H1 (cell line): ENCODE measurements around the gene SARS2. TPM values are rescaled to one million over a fixed set of nuclear protein-coding genes. Genes with fewer than 3 reads are reported as not detected.
A peak's percentile ranks its signal among the peaks of the same experiment; 100 is the strongest.

Experiments
- CTCF ChIA-PET: fragments of 300-600 bp; sonication (Branson Sonifier 250); formaldehyde crosslinking; loops from one replicate; lab custom pipeline; 2021; ENCODE audit not compliant: partially characterized antibody; lab: Charles Lee
- POLR2A ChIA-PET: fragments of 300-600 bp; sonication (Branson Sonifier 250); formaldehyde crosslinking; loops from one replicate; lab custom pipeline; 2021; ENCODE audit warnings: inconsistent platforms; ENCODE audit not compliant: partially characterized antibody; lab: Charles Lee
- DNase-seq, 2 experiments: peaks; one replicate each; pipeline versions ENCODE4 v3.0.0 to v3.0.0-alpha.2; 2010 to 2022; ENCODE audit warnings: low spot score in 2 of 2, low read depth in 1 of 2, mixed read lengths in 1 of 2
- FAIRE-seq: peaks from 2 replicates; lab custom pipeline; 2011; peaks lifted over from hg19 to GRCh38; lab: Jason Lieb, UNC
- H2AFZ ChIP-seq: 2 replicates; pipeline ENCODE4 v1.8.1; 2012; ENCODE audit warnings: low read length, inconsistent platforms
- H2AK5ac ChIP-seq: 2 replicates; pipeline ENCODE4 v1.6.1; 2013; ENCODE audit warnings: low read depth, low read length
- H2BK120ac ChIP-seq: replicated peaks from 2 replicates; pipeline ENCODE3; 2013; ENCODE audit warnings: low read depth, low read length, inconsistent platforms
- H2BK12ac ChIP-seq: 2 replicates; pipeline ENCODE4 v1.6.1; 2013; ENCODE audit warnings: low read depth, low read length
- H2BK15ac ChIP-seq: 2 replicates; pipeline ENCODE4 v1.6.1; 2013; ENCODE audit warnings: low read length
- H2BK20ac ChIP-seq: 2 replicates; pipeline ENCODE4 v1.6.1; 2013; ENCODE audit warnings: low read length
- H2BK5ac ChIP-seq: 2 replicates; pipeline ENCODE4 v1.6.1; 2013; ENCODE audit warnings: low read depth, low read length
- H3K14ac ChIP-seq: 2 replicates; pipeline ENCODE4 v1.6.1; 2013; ENCODE audit warnings: inconsistent platforms; ENCODE audit not compliant: insufficient read length
- H3K18ac ChIP-seq: 2 replicates; pipeline ENCODE4 v1.6.1; 2013; ENCODE audit warnings: low read length; ENCODE audit errors: extremely low read depth
- H3K23ac ChIP-seq: 2 replicates; pipeline ENCODE4 v1.6.1; 2013; ENCODE audit warnings: inconsistent platforms; ENCODE audit not compliant: insufficient read length
- H3K23me2 ChIP-seq: 2 replicates; pipeline ENCODE4 v1.6.1; 2013; ENCODE audit warnings: low read depth, low read length
- H3K27ac ChIP-seq: 2 replicates; pipeline ENCODE4 v1.6.1; 2011; ENCODE audit warnings: low read depth, low read length, inconsistent platforms
- H3K27me3 ChIP-seq, 4 experiments: replicated peaks in 1 of 4; 1 replicate in 1 of 4; 2 replicates in 3 of 4; pipeline versions ENCODE4 v1.6.1 to v1.8.1; 2011 to 2013; ENCODE audit warnings: low read length in 3 of 4, mild to moderate bottlenecking in 3 of 4, inconsistent platforms in 2 of 4, mixed read lengths in 2 of 4, moderate library complexity in 1 of 4; ENCODE audit not compliant: control insufficient read depth in 3 of 4, insufficient read depth in 3 of 4; ENCODE audit errors: extremely low read depth in 1 of 4
- H3K36me3 ChIP-seq, 4 experiments: 2 replicates each; pipeline versions ENCODE4 v1.6.1 to v1.8.1; 2011 to 2013; ENCODE audit warnings: mild to moderate bottlenecking in 4 of 4, low read length in 3 of 4, moderate library complexity in 2 of 4, control low read depth in 1 of 4, inconsistent platforms in 1 of 4; ENCODE audit not compliant: insufficient read depth in 4 of 4, control insufficient read depth in 2 of 4
- H3K4ac ChIP-seq: replicated peaks from 2 replicates; pipeline ENCODE3; 2013; ENCODE audit warnings: low read length, low read depth, mixed read lengths, inconsistent platforms; ENCODE audit not compliant: insufficient read length
- H3K4me1 ChIP-seq, 4 experiments: replicated peaks in 1 of 4; 1 replicate in 1 of 4; 2 replicates in 3 of 4; pipeline versions ENCODE4 v1.6.1 to v1.8.1; 2011 to 2013; ENCODE audit warnings: low read length in 3 of 4, inconsistent platforms in 2 of 4, mixed read lengths in 1 of 4; ENCODE audit not compliant: insufficient read depth in 4 of 4, control insufficient read depth in 3 of 4
- H3K4me2 ChIP-seq, 2 experiments: 2 replicates each; pipeline versions ENCODE4 v1.6.1 to v1.8.1; 2011 to 2013; ENCODE audit warnings: low read depth in 2 of 2, low read length in 2 of 2, control low read depth in 1 of 2, inconsistent platforms in 1 of 2, mild to moderate bottlenecking in 1 of 2; ENCODE audit not compliant: insufficient read depth in 1 of 2
- H3K4me3 ChIP-seq, 4 experiments: fragments of 200-600, 300-600 bp in 1 of 4; sonication (generic), shearing (Covaris generic), sonication (Bioruptor Twin) in 1 of 4; 2 replicates each; pipeline versions ENCODE4 v1.5.1 to v1.8.1; 2011 to 2016; ENCODE audit warnings: low read length in 4 of 4, low read depth in 3 of 4, control low read depth in 2 of 4, inconsistent platforms in 2 of 4, mild to moderate bottlenecking in 2 of 4, mixed read lengths in 1 of 4, moderate library complexity in 1 of 4; ENCODE audit not compliant: insufficient read depth in 2 of 4; ENCODE audit errors: extremely low read depth in 1 of 4
- H3K56ac ChIP-seq: replicated peaks from 2 replicates; pipeline ENCODE3; 2013; ENCODE audit warnings: low read depth, mild to moderate bottlenecking, mixed read lengths, low read length, inconsistent platforms; ENCODE audit not compliant: insufficient read length
- H3K79me1 ChIP-seq: 2 replicates; pipeline ENCODE4 v1.6.1; 2013; ENCODE audit warnings: low read depth, low read length, control low read depth
- H3K79me2 ChIP-seq, 2 experiments: 2 replicates each; pipeline versions ENCODE4 v1.6.1 to v1.8.1; 2012 to 2013; ENCODE audit warnings: low read length in 2 of 2, mild to moderate bottlenecking in 2 of 2, inconsistent platforms in 1 of 2; ENCODE audit not compliant: insufficient read depth in 2 of 2, control insufficient read depth in 1 of 2
- H3K9ac ChIP-seq, 4 experiments: replicated peaks in 1 of 4; 1 replicate in 1 of 4; 2 replicates in 3 of 4; pipeline versions ENCODE4 v1.6.1 to v1.8.1; 2011 to 2013; ENCODE audit warnings: low read depth in 3 of 4, low read length in 3 of 4, control low read depth in 2 of 4, mild to moderate bottlenecking in 2 of 4, moderate library complexity in 2 of 4, inconsistent platforms in 1 of 4; ENCODE audit errors: extremely low read depth in 1 of 4
- H3K9me3 ChIP-seq, 2 experiments: 2 replicates each; pipeline versions ENCODE4 v1.6.1 to v1.8.1; 2012 to 2013; ENCODE audit warnings: mild to moderate bottlenecking in 2 of 2, moderate library complexity in 2 of 2, control low read depth in 1 of 2, inconsistent platforms in 1 of 2, low read depth in 1 of 2, low read length in 1 of 2, mixed read lengths in 1 of 2; ENCODE audit not compliant: insufficient read depth in 2 of 2
- H4K20me1 ChIP-seq, 2 experiments: replicated peaks in 1 of 2; 2 replicates each; pipeline versions ENCODE3 to v1.8.1; 2011 to 2013; ENCODE audit warnings: inconsistent platforms in 2 of 2, low read length in 2 of 2, mild to moderate bottlenecking in 1 of 2; ENCODE audit not compliant: insufficient read depth in 2 of 2, control insufficient read depth in 1 of 2
- H4K5ac ChIP-seq: 2 replicates; pipeline ENCODE4 v1.6.1; 2013; ENCODE audit warnings: low read length, low read depth, mixed read lengths, inconsistent platforms; ENCODE audit not compliant: insufficient read length
- H4K8ac ChIP-seq: 2 replicates; pipeline ENCODE4 v1.8.0; 2013; ENCODE audit warnings: mild to moderate bottlenecking, moderate library complexity, low read length, inconsistent platforms; ENCODE audit not compliant: insufficient read depth; ENCODE audit errors: extremely low read depth
- H4K91ac ChIP-seq: replicated peaks from 2 replicates; pipeline ENCODE3; 2013; ENCODE audit warnings: low read length, mixed read lengths, inconsistent platforms; ENCODE audit not compliant: insufficient read length
- BCL11A ChIP-seq, 2 experiments: IDR thresholded peaks; one replicate each; pipeline ENCODE4 v1.6.1; 2011; ENCODE audit warnings: low read depth in 2 of 2, low read length in 2 of 2, mild to moderate bottlenecking in 2 of 2
- CBX5 ChIP-seq: fragments of 300-800, 300-1000 bp; sonication (generic); IDR thresholded peaks from 2 replicates; pipeline ENCODE4 v1.7.1; 2016; ENCODE audit warnings: antibody characterized with exemption, low read length, low read depth
- CREB1 ChIP-seq: IDR thresholded peaks from 2 replicates; pipeline ENCODE4 v1.6.1; 2012; ENCODE audit warnings: inconsistent platforms
- HDAC6 ChIP-seq: IDR thresholded peaks from one replicate; pipeline ENCODE4 v1.7.1; 2012; ENCODE audit warnings: low read depth, mild to moderate bottlenecking, inconsistent platforms, low read length, moderate library complexity
- KDM4A ChIP-seq: IDR thresholded peaks from one replicate; pipeline ENCODE4 v1.7.1; 2012; ENCODE audit warnings: low read depth, mild to moderate bottlenecking, moderate library complexity, low read length, inconsistent platforms; ENCODE audit not compliant: severe bottlenecking
- MAFK ChIP-seq: IDR thresholded peaks from 2 replicates; pipeline ENCODE4 v1.6.1; 2012; ENCODE audit warnings: low read depth, mild to moderate bottlenecking, improper control_type of control experiment, low read length
- POLR2A ChIP-seq, 2 experiments: IDR thresholded peaks; 1 replicate in 1 of 2; 2 replicates in 1 of 2; pipeline ENCODE4 v1.6.1; 2011; ENCODE audit warnings: low read depth in 2 of 2, low read length in 2 of 2, mild to moderate bottlenecking in 2 of 2; ENCODE audit errors: control extremely low read depth in 1 of 2
- POU5F1 ChIP-seq: IDR thresholded peaks from 2 replicates; pipeline ENCODE4 v1.6.1; 2011; ENCODE audit warnings: low read depth, mild to moderate bottlenecking, low read length, moderate library complexity
- SIRT6 ChIP-seq: IDR thresholded peaks from one replicate; pipeline ENCODE4 v1.7.1; 2012; ENCODE audit warnings: low read length, inconsistent platforms
- SP1 ChIP-seq: IDR thresholded peaks from 2 replicates; pipeline ENCODE4 v1.6.1; 2011; ENCODE audit warnings: low read depth, low read length
- SRF ChIP-seq: IDR thresholded peaks from 2 replicates; pipeline ENCODE4 v1.6.1; 2011; ENCODE audit warnings: mild to moderate bottlenecking, low read depth, low read length, moderate library complexity
- WGBS, 2 experiments: shearing (Covaris generic) in 1 of 2; methylation state at CpG; one replicate each; pipeline versions ENCODE4 v1.1.6 to v1.1.7; 2013 to 2015; ENCODE audit warnings: low lambda C conversion rate in 2 of 2, mixed read lengths in 2 of 2, inconsistent platforms in 1 of 2, low coverage in 1 of 2, missing lambda C conversion rate in 1 of 2; ENCODE audit not compliant: insufficient replicate concordance in 2 of 2, insufficient coverage in 1 of 2, insufficient read length in 1 of 2; ENCODE audit errors: extremely low coverage in 1 of 2, missing lambda C conversion rate in 1 of 2; 5-methylcytosine and 5-hydroxymethylcytosine counted together
- polyA plus RNA-seq, 7 experiments: library from polyadenylated mRNA; depleted of rRNA in 3 of 7; stranded (reverse) in 5 of 7; unstranded in 2 of 7; fragments of >200 nt in 5 of 7; fragments of 200-250 nt in 2 of 7; gene quantifications; 1 replicate in 5 of 7; 2 replicates in 1 of 7; 4 replicates in 1 of 7; pipeline versions ENCODE4 v1.2.1 to v1.2.3, GENCODE V29; 2011 to 2013; ENCODE audit warnings: missing spikeins in 2 of 7, mixed read lengths in 2 of 7
- total RNA-seq: library from RNA; stranded (reverse); fragmentation: NEBNext Ultra II Directional; extraction: Animal tissue kit (Norgen Biotek cat#: 25700); gene quantifications from 2 replicates; pipeline ENCODE4 v1.2.1, GENCODE V29; 2021
- TF ChIP-seq, protein P1 (sequence below): IDR thresholded peaks from 2 replicates; pipeline ENCODE4 v1.6.1; 2011; ENCODE audit warnings: low read length, improper control_type of control experiment

Gene SARS2
- total and polyA plus RNA-seq, 2 of the 8 experiments (the other 6 are each of a cell fraction or from before 2014, with no cell fraction given): 68.0 to 102 TPM

DNA sequence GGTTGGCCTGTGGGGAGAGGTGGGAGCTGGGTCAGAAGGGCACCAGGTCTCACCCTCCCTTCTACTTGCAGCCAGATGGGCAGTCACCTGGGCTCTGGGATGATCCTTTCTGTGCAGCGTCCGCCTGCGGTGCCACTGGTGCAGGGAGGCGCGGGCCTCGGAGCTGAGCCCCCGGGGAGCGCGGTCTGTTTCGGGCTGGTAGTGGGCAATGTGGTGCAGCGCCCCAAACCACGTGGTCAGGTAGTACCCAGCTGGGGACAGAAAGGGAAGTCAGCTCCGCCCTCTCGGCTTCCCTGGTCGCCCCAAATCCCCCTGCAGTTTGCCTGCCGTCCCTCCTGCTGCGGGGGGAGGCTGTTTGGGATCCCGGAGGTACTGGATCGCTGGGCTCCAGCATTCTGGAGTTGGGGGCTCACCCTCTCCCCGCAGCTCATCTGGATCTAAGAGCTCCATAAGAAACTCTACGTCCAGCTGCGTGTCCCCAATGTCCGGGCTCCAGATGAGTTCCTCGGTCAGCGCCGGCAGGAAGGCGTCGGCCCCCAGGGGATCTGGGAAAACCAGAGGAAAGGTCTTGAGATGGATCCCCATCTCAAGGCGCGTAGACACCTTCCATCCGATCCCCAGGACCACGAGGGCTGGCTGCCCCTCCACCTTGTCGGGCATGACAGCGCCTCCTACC lies 61.3 kb downstream of the SARS2 start:
- no peak overlapping the region; the same call in 1 of the 2 replicates for H2BK20ac ChIP-seq
- peak overlapping the region; percentile 38 to 63 (median 55) for H3K4me3 ChIP-seq
- peak overlapping the region; percentile 74 to 79 for H3K4me2 ChIP-seq
- no peak overlapping the region for H2AK5ac ChIP-seq
- H3K23ac ChIP-seq: no peak overlapping the region
- DNase-seq: peak in 1 of 2 experiments; percentile 67
- peak overlapping the region; percentile 56 for H4K91ac ChIP-seq
- no peak overlapping the region for H3K14ac ChIP-seq
- no peaks in the 10 kb centered on the region for H3K79me1 ChIP-seq
- ChIA-PET CTCF (interaction anchor here (0.7 to 3.3 kb wide), 12 partner anchors 9 to 131 kb away, joined by 3 to 32 read pairs (median 4); partner anchors contain the start of gene CAPN12), POLR2A (interaction anchor here (0.5 to 3.4 kb wide), 15 partner anchors 9 to 1768 kb away, joined by 3 to 33 read pairs (median 4); partner anchors contain the start of genes CCER2, ECH1, HNRNPL and MRPS12)
- no peaks in the 10 kb centered on the region for H3K9me3 ChIP-seq
- H2BK12ac ChIP-seq: peak overlapping the region; percentile 60; the same call in 1 of the 2 replicates
- no peak overlapping the region; the same call in 1 of the 2 replicates for H2BK5ac ChIP-seq
- peak overlapping the region; percentile 56 for H3K56ac ChIP-seq
- H3K23me2 ChIP-seq: peaks cover 7% of the 10 kb centered on the region; the same call in 1 of the 2 replicates
- peak overlapping the region; percentile 65 for H3K4ac ChIP-seq
- H3K27me3 ChIP-seq: peaks cover 0 to 11% (median 5%) of the 10 kb centered on the region in 4 experiments; a peak in 5 of 7 replicates
- 0 out of 2 replicates have a peak overlapping the region, but pooled peaks have one; percentile 46 for H2BK15ac ChIP-seq
- no peak overlapping the region; a peak in 2 of 7 replicates for H3K9ac ChIP-seq
- peak overlapping the region; percentile 48; the same call in 1 of the 2 replicates for H3K18ac ChIP-seq
- 19% methylated on average over 34 of the region's 34 CpGs; no CpG with 5 or more reads in 1 of the 2 experiments for WGBS, 2 experiments
- FAIRE-seq: no peak
- H4K20me1 ChIP-seq: no peaks in the 10 kb centered on the region
- H3K4me1 ChIP-seq: peaks cover 0 to 7% (median 4%) of the 10 kb centered on the region in 4 experiments; a peak in 5 of 7 replicates
- H3K27ac ChIP-seq: no peak overlapping the region
- H3K79me2 ChIP-seq: no peaks in the 10 kb centered on the region
- no peak overlapping the region for H2BK120ac ChIP-seq
- H2AFZ ChIP-seq: peak overlapping the region; percentile 79; the same call in 1 of the 2 replicates
- peak overlapping the region; percentile 83; the same call in 1 of the 2 replicates for H4K8ac ChIP-seq
- no peaks in the 10 kb centered on the region for H3K36me3 ChIP-seq
- no peak overlapping the region for H4K5ac ChIP-seq
- TF ChIP-seq SIRT6 (no peak), MAFK (no peak), CBX5 (no peak), POLR2A (IDR thresholded peaks at IDR 0.05; ENCODE audit: control extremely low read depth in 1 of 2, low read depth in 2 of 2, low read length in 2 of 2) (no peak), SP1 (no peak), SRF (no peak), HDAC6 (no peak), BCL11A (IDR thresholded peaks at IDR 0.05; ENCODE audit: low read depth in 2 of 2, low read length in 2 of 2) (no peak), POU5F1 (no peak), CREB1 (no peak), KDM4A (peak; percentile 96)
- TF ChIP-seq, protein P1, sequence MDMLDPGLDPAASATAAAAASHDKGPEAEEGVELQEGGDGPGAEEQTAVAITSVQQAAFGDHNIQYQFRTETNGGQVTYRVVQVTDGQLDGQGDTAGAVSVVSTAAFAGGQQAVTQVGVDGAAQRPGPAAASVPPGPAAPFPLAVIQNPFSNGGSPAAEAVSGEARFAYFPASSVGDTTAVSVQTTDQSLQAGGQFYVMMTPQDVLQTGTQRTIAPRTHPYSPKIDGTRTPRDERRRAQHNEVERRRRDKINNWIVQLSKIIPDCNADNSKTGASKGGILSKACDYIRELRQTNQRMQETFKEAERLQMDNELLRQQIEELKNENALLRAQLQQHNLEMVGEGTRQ: peak; percentile 64
